ENCODE measurements around the gene TMEM214. TPM values are rescaled to one million over a fixed set of nuclear protein-coding genes. Genes with fewer than 3 reads are reported as not detected.
"Not testable (repeated sequence)": the region's sequence is repeated elsewhere in the genome, so short reads cannot be mapped to it uniquely, and the experiment has no call there.

The TMEM214 gene
- total RNA-seq, 1 donor from 2014 or later: 74.0 TPM

DNA sequence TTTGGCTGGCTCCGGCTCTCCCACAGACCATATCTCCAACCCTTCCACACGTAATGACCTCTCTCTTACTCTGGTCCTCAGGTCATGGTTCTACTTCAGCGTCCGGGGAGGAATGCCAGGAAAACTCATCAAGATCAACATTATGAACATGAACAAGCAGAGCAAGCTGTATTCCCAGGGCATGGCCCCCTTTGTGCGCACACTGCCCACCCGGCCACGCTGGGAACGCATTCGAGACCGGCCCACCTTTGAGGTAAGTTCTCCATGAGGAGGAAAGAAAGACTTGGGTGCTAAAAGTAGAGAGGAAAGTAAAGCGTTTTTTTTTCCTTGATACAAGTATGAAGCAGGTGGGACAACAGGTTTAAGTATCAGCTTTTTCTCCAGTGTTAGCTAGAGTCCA lies 20.6 kb downstream of the TMEM214 start:
- no peak for DNase-seq (ENCODE audit: low spot score)
- ATAC-seq: no peak
- intact Hi-C loops (cut with DNase I): no loop called here

DNA sequence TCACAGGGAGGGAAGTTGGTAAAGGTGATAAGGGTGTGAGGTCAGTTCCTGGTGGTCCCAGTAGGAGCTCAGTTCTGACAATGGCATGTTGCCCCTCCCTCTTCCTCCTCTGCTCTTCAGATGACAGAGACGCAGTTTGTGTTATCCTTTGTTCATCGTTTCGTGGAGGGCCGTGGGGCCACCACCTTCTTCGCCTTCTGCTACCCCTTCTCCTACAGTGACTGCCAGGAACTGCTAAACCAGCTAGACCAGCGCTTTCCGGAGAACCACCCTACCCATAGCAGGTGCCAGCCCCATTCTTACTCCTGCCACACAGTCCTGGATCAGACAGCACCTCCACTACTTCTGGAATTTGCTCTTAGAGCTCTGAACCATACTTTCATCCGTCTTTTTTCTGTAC lies 21.0 kb downstream of the TMEM214 start:
- ATAC-seq: no peak
- no peak for DNase-seq (ENCODE audit: low spot score)
- intact Hi-C loops (cut with DNase I): no loop called here

DNA sequence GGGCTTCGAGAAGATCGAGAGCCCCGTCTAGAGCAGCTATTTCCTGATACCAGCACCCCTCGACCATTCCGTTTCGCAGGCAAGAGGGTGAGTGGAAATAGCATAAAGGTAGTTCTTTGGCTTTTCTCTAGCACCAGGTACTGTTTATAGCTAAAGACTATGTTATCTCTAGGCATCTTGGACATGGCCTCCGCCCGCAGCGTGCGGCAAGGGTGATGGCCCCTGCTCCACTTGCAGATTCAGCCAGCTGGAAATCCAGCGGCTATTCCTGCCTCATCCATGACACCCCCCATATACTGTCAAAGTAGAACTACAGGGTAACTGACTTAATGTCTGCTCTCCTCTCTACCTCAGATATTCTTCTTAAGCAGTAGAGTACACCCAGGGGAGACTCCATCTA lies 22.0 kb downstream of the TMEM214 start:
- DNase-seq (ENCODE audit: low spot score) (no peak), ATAC-seq (no peak)
- intact Hi-C loops (cut with DNase I): no loop called here

DNA sequence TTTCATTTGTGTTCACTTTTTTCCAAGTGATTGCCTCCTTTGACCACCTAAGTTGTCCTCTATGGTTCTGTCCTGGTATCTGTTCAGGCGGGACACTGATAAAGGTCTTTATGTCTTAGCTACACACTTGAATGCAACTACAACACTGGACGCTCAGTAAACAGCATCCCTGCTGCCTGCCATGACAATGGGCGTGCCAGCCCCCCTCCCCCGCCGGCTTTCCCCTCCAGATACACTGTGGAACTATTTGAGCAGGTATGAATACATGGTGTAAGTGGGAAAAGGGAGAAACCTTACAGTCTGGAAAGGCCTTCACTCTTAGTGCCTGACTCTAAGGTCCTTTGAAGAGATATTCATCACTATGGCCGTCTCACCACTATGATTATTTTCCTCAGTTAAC lies 24.4 kb downstream of the TMEM214 start:
- no peak for ATAC-seq
- intact Hi-C loops (cut with DNase I): no loop called here
- no peak for DNase-seq (ENCODE audit: low spot score)

DNA sequence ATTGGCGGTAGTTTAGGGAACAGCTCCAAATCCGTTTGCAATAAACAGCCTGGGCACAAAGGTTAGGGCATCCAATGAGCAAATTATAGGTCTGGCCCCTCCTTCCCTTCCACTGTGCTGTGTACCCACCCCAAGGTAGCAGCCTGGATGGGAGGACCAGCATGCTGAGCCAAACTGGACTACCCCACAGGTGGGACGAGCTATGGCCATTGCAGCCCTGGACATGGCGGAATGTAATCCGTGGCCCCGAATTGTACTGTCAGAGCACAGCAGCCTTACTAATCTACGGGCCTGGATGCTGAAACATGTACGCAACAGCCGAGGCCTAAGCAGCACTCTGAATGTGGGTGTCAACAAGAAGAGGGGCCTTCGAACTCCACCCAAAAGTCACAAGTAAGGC lies 25.4 kb downstream of the TMEM214 start:
- no peak for DNase-seq (ENCODE audit: low spot score)
- intact Hi-C loops (cut with DNase I): no loop called here
- no peak for ATAC-seq

DNA sequence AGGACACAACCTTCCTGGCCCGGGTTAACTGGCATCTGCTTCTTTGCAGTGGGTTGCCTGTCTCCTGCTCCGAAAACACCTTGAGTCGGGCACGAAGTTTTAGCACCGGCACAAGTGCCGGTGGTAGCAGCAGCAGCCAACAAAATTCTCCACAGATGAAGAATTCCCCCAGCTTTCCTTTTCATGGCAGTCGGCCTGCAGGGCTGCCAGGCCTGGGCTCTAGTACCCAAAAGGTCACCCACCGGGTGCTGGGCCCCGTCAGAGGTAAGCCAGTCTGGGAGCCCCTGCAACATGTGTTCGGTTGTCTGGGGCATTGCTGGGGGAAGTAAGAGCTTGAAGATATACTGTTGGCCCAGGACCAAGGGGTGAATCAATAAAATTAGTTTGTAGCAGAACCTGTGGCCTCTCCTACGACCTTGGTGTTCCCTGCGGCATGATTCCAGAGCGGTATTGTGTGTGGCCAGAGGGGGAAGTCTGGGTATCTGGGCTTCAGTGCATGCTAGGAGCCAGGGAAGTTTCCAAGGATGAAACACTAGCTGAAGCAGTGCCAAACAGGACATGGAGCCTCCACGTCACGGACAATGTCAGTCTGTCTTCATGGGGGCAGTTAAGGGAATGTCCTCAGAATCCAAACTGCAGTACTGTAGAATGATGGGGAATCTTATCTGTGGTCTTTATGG lies 26.5 kb downstream of the TMEM214 start:
- DNase-seq (ENCODE audit: low spot score) (no peak), ATAC-seq (no peak)
- intact Hi-C loops (cut with DNase I): no loop called here

DNA sequence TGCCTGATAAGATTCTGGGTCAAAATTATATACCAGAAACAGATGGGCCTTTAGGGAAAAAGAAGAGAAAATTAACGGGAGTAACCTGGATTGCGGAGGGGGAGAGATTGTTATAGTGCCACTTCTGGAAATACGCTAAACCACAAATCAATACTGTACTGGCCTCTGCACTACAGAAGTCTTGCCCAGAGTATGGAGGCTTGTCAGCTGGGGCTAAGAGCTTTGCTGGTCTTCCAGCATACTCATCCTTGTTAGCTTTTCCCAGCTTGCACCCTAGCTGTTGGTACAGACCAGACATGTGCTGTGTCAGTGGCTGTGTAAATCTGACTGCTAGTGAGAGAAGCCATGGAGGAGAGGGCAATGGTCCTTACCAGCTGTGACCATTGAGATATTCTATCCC lies 27.6 kb downstream of the TMEM214 start:
- ATAC-seq (no peak), DNase-seq (ENCODE audit: low spot score) (no peak)
- intact Hi-C loops (cut with DNase I): no loop called here

DNA sequence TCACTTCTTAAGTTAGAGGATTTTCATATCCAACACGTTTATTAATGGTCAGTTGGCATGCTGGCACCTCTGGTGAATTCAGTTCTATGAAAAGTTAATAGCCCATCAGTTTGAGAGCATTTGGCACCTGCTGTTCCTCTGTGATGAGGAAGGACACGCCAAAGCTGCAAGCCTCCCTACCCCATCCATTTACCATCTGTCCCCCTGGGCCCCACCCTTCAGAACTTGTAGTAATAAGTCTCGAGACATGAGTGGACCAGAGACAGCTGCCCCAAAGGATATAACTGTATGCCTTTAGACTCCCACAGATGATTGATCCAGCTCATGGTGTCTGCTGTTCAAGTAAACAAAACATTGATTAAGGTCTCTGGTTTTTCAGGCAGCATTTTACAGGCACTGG lies 32.4 kb downstream of the TMEM214 start:
- intact Hi-C loops (cut with DNase I): no loop called here
- DNase-seq (ENCODE audit: low spot score): no peak
- no peak for ATAC-seq

DNA sequence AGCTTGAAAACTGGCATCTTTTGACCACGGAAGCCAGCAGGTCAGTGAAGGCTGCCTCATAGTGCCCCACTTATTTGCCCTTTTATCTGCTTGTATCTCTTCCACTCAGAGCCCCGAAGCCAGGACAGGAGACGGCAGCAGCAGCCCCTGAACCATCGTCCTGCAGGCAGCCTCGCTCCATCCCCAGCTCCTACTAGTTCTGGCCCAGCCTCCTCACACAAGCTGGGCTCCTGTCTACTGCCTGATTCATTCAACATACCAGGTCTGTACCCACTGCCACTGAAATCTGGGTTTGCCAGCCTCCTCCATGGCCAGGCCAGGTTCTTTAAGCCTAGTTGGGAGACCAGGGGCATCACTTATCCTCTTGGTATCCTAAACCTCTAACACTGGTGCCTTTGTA lies 34.6 kb downstream of the TMEM214 start:
- intact Hi-C loops (cut with DNase I): no loop called here
- DNase-seq (ENCODE audit: low spot score) (no peak), ATAC-seq (no peak)

DNA sequence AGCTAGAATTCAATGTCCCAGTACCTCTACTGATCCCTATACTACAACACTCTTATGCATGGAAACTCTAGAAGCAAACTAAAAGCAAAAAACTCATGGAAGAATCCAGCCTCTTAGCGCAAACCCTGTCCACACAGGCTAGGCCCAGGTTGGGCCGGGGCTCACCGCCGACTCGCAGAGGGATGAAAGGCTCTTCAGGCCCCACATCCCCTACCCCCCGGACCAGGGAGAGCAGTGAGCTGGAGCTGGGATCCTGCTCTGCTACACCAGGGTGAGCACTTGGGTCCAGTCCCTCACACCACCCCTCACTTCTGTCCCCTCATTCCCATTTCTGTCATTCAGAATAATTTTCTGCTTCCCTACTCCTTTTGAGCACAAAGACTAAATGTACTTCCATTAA lies 36.7 kb downstream of the TMEM214 start:
- DNase-seq (ENCODE audit: low spot score) (peak; percentile 47), ATAC-seq (no peak)
- intact Hi-C loops (cut with DNase I): no loop called here

DNA sequence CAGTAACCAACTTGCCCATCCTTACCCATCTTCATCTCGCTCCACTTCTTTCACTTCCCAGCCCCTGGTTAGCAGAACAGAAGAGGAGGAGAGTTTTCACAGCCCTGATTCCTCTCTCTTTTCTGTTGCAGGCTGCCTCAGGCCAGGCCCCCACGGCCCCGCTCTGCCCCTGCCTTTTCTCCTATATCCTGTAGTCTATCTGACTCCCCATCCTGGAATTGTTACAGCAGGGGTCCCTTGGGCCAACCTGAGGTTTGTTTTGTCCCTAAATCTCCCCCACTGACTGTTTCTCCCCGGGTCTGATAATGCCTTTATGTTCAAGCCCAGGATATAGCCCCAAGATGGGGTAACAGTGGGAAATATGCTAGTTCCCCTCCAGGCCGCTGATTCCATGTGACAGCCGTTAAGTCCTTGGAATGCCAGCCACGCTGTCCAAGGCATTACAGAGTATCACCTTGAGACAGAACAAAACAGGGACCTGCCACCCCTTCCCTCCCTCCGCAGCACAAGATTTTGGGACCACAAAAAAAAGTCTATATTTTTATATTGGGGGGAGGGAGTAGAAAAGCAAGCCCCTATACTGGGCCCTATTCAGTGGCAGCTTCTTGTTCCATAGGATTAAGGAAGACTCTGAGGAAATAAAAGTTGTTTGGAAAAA lies 37.3 kb downstream of the TMEM214 start:
- DNase-seq (ENCODE audit: low spot score) (no peak), ATAC-seq (no peak)
- intact Hi-C loops (cut with DNase I): no loop called here

DNA sequence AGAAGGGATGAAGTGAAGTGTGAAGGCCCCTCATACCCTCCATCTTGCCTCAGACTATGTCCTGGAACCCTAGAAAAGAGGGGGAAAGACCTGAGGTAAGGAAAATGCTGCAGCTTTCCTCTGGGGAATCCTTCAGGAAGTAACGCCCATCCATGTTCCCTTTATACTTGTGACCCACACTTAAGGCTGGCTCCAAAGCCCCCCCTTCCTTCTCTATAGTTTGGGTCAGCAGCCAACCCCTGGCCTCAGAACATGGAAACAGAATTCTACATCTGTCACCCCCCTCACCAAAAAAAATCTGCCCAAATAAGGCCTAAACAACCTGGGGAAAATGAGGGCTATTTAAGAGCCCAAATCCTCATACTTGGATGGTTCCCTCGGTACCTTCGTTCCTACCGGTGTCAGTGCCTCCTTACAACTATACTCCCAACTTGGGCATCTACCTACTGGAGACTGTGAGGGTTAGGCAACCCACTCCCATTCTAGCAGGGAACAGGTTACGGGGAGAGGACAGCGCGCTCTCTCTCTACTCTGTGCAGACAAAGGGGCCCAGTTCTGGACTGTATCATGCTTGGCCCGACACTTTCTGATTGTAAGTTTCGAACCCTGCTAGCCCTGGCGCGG lies 38.0 kb downstream of the TMEM214 start:
- ATAC-seq (no peak), DNase-seq (ENCODE audit: low spot score) (no peak)
- intact Hi-C loops (cut with DNase I): no loop called here

DNA sequence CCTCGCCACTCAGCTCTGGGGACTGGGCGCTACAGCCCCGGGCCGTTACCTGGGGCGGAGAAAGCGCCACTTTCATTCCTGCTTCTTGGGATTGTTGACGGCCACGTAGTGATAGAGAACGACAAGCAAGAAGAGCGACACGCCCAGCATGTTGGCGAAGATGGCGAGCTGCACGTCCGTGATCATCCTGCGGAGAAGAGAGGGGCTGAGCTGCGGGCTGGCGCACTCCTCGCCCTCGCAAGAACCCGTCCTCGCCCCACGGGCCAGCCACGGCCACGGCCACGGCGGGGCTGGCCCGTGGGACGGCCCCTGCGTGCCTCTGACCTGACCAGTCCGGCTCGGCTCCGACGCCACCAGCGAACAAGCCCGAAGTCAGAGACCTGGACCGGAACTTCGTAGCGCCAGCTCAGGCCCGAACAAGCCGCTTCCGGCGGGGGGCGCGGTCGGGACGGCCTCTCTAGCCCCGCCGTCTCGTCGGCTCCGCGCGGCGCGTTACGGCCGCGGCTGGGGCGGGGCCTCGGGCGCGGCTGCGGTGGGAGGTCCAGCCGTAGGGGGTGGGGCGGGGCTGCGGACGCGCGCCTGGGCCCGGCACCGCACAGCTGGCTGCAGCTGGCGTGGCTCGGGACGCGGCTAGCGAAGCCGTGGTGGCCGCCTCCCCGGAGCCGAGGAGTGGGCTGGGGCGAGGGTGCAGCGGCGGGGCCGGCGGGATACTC lies 38.7 kb downstream of the TMEM214 start, which contains the start of gene OST4:
TSS of gene OST4 (minus strand) at position 378 of the 713 bp plus-strand sequence.
- intact Hi-C loops (cut with DNase I): no loop called here
- peak; percentile 95 for DNase-seq (ENCODE audit: low spot score)

DNA sequence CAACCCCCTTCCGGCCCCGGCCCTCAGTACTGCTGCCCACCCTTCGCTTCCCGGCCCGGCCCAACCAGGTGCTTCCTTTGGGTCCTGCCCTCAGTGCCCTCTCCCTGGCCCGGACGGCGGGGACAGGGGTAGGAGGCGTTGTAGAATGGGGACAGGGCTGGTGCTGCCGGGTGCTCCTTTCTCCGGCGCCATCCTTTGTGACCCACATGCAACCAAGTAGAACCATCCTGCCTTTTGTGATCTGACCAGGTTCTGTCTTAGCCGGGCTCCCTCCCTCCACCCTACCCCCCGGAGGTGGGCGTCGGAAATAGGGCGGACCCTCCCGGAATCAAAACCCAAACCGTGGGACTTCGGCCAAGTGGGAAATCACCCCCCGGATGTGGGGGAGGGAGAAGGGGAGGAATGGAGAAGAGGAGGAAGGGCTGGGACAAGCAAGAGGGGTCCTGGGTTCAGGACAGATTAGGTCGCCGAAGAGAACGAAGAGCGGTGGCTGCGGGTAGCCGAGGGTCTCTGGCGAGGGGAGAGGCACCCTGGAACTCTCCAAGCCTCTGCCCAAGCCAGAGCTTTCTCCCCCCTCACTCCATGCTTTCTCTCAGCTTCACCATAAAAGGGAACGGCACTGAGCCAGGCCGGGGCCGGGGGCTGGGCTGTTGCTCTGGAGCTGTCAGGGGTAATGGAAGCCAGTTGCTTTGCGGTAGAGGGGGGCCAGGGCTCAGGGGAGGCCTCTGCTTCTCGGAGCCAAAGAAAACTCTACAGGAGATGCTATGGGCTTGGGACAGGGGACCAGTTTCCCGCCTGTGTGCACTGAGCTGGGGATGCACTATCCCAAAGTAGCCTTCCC lies 39.4 kb downstream of the TMEM214 start:
- no peak for DNase-seq (ENCODE audit: low spot score)
- ATAC-seq: peak; percentile 27
- intact Hi-C loops (cut with DNase I): no loop called here

More for the DNA sequence above, 38.7 kb downstream of the TMEM214 start, which contains the start of gene OST4:
- ATAC-seq: peak; percentile 94

DNA sequence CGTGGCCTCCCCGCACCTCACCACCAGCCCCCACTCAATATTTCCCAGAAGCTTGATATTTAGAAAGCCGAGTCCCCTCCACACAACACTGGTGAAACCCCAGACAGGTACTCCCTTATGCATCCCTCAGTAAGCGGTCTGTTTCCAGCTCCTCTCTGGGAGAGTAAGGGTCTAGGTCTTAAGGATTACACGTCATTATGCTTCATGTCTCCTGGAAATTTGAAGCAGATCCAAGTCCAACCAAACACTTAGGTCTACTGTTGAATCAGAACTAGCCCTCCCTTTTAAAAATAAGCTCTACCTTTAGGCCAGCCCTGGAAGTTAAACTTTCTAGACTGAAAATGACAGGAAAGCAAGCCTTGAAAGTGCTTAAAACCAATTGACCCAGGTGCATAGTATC lies 40.2 kb downstream of the TMEM214 start:
- intact Hi-C loops (cut with DNase I): no loop called here
- DNase-seq (ENCODE audit: low spot score) (no peak), ATAC-seq (no peak)

DNA sequence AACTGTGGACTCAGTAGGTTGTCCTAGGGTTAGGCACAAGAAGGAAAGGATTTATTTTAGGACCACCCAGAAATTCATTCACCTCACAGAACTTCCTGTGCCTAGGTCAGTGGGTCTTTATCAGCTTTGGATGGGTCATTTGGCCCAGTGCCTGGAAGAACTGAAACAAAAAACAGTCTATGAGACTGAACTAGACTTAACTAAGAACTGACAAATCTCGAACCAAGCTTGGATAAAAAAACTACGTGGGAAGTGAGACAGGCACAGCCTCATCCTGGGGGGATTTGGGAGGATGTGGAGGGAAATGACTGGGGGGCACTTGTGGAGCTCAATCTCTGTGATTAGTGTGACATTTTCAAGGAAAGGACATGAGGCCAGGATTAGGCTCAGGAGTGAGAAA lies 41.0 kb downstream of the TMEM214 start:
- intact Hi-C loops (cut with DNase I): no loop called here
- ATAC-seq: no peak
- no peak for DNase-seq (ENCODE audit: low spot score)

DNA sequence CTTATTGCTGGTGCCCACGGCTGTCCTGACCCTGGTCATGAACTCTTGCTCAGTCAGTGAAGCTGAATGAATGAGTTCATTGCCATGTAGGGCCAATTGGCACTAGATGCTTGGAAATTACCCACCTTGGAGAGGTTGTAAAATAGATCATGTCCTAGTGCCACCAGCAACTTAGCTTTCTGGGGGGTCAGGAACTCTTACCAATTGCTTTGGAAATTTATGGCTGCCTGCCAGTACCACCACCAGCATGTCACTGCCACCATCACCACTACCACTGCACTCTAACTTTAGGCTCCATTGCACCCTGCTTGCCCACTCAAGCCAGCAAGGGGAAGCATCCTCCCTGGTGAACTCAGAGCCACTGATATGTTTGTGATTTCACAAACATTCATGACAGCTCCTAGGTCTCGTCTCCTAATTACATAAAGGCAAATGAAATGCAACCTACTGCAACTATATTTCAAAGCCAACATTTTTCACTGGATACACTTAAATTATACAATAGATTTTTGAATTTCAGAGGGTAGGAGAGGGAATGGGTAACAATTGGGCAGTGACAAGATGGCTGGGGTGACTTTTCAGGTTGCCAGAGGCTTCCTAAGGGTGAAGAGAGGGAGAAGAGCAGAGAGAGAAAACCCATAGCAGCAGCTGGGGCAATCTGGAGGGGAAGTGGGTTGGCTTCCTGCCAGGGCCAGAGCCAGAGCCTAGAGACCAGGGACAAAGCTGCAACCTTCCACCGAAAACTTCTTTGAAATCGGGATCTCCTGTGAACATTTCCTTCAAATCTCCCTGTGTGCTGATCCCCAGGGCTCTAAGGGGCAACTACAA lies 42.2 kb downstream of the TMEM214 start:
- ATAC-seq (no peak), DNase-seq (ENCODE audit: low spot score) (peak; percentile 77)
- intact Hi-C loops (cut with DNase I): no loop called here

DNA sequence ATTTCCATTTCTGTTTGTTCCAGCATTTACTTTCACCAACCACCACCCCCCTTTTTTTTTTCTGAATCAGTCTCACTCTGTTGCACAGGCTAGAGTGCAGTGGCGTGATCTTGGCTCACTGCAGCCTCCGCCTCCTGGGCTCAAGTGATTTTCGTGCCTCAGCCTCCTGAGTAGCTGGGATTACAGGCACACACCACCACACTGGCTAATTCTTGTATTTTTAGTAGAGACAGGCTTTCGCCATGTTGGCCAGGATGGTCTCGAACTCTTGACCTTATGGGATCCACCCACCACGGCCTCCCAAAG lies 42.8 kb downstream of the TMEM214 start:
- ATAC-seq; intact Hi-C loops (cut with DNase I): not testable (repeated sequence)

More for the DNA sequence above, 42.8 kb downstream of the TMEM214 start:
- not testable (repeated sequence) for DNase-seq (ENCODE audit: low spot score)

All from sciatic nerve (tissue), 2 donors.